Mesenchymal stem cell (in vitro differentiated cells and primary cell): Measurements from ENCODE around the gene PPP1R26.

ENCODE experiments used
- DNase-seq: peaks from one replicate; pipeline ENCODE4 v3.0.0-alpha.2; 2013
- H2AFZ ChIP-seq: one replicate; pipeline ENCODE4 v1.6.1; 2013; ENCODE audit warnings: low read depth, mild to moderate bottlenecking, control low read depth, inconsistent platforms, low read length, moderate library complexity
- H2AK5ac ChIP-seq: 2 replicates; pipeline ENCODE4 v1.6.1; 2013; ENCODE audit warnings: low read length, moderate library complexity, mild to moderate bottlenecking, inconsistent platforms; ENCODE audit not compliant: severe bottlenecking
- H2BK120ac ChIP-seq: one replicate; pipeline ENCODE4 v1.6.1; 2013; ENCODE audit warnings: low read depth, mild to moderate bottlenecking, inconsistent platforms, low read length, moderate library complexity
- H2BK12ac ChIP-seq, 2 experiments: one replicate each; pipeline ENCODE4 v1.6.1; 2013; ENCODE audit warnings: inconsistent platforms in 2 of 2, low read length in 2 of 2, mild to moderate bottlenecking in 2 of 2, moderate library complexity in 2 of 2, control low read depth in 1 of 2
- H2BK15ac ChIP-seq: one replicate; pipeline ENCODE4 v1.6.1; 2013; ENCODE audit warnings: mild to moderate bottlenecking, low read depth, inconsistent platforms; ENCODE audit not compliant: poor library complexity, severe bottlenecking
- H2BK5ac ChIP-seq: 2 replicates; pipeline ENCODE4 v1.6.1; 2013; ENCODE audit warnings: low read depth, mild to moderate bottlenecking, low read length, control low read depth, inconsistent platforms; ENCODE audit not compliant: poor library complexity, severe bottlenecking
- H3K14ac ChIP-seq, 2 experiments: one replicate each; pipeline ENCODE4 v1.6.1; 2013; ENCODE audit warnings: inconsistent platforms in 2 of 2, low read length in 2 of 2, control low read depth in 1 of 2, mild to moderate bottlenecking in 1 of 2, moderate library complexity in 1 of 2
- H3K18ac ChIP-seq, 2 experiments: one replicate each; pipeline ENCODE4 v1.6.1; 2013; ENCODE audit warnings: inconsistent platforms in 2 of 2, low read length in 2 of 2, control low read depth in 1 of 2, low read depth in 1 of 2, mild to moderate bottlenecking in 1 of 2
- H3K23ac ChIP-seq, 2 experiments: one replicate each; pipeline ENCODE4 v1.6.1; 2013; ENCODE audit warnings: inconsistent platforms in 2 of 2, low read length in 2 of 2, mild to moderate bottlenecking in 2 of 2, moderate library complexity in 2 of 2, control low read depth in 1 of 2
- H3K27ac ChIP-seq: 2 replicates; pipeline ENCODE4 v1.5.1; 2013; ENCODE audit warnings: mild to moderate bottlenecking, moderate library complexity, low read length, control low read depth, inconsistent platforms; ENCODE audit not compliant: poor library complexity, severe bottlenecking
- H3K27me3 ChIP-seq, 2 experiments: 2 replicates each; pipeline versions ENCODE4 v1.6.1 to v1.7.0; 2013; ENCODE audit warnings: low read length in 2 of 2, mild to moderate bottlenecking in 2 of 2, moderate library complexity in 2 of 2, control low read depth in 1 of 2, inconsistent platforms in 1 of 2; ENCODE audit not compliant: control insufficient read depth in 1 of 2, insufficient read depth in 1 of 2
- H3K36me3 ChIP-seq, 2 experiments: 2 replicates each; pipeline versions ENCODE4 v1.6.1 to v1.7.0; 2013; ENCODE audit warnings: low read length in 2 of 2, control low read depth in 1 of 2, inconsistent platforms in 1 of 2, low read depth in 1 of 2, mild to moderate bottlenecking in 1 of 2; ENCODE audit not compliant: insufficient read depth in 2 of 2, control insufficient read depth in 1 of 2
- H3K4ac ChIP-seq, 2 experiments: one replicate each; pipeline ENCODE4 v1.6.1; 2013; ENCODE audit warnings: inconsistent platforms in 2 of 2, low read length in 2 of 2, mild to moderate bottlenecking in 2 of 2, moderate library complexity in 2 of 2, control low read depth in 1 of 2, low read depth in 1 of 2
- H3K4me1 ChIP-seq: 2 replicates; pipeline ENCODE4 v1.6.1; 2013; ENCODE audit warnings: low read depth, low read length, control low read depth; ENCODE audit not compliant: control insufficient read depth, insufficient read depth
- H3K4me2 ChIP-seq: 2 replicates; pipeline ENCODE4 v1.6.1; 2013; ENCODE audit warnings: low read length, mild to moderate bottlenecking, inconsistent platforms; ENCODE audit not compliant: poor library complexity, severe bottlenecking
- H3K4me3 ChIP-seq, 2 experiments: 2 replicates each; pipeline versions ENCODE4 v1.5.1 to v1.7.0; 2013; ENCODE audit warnings: low read length in 2 of 2, mild to moderate bottlenecking in 2 of 2, control low read depth in 1 of 2, low read depth in 1 of 2; ENCODE audit not compliant: insufficient read depth in 1 of 2
- H3K79me1 ChIP-seq: replicated peaks from 2 replicates; pipeline ENCODE4 v1.6.1; 2013; ENCODE audit warnings: mild to moderate bottlenecking, control low read depth, low read length, inconsistent platforms; ENCODE audit not compliant: poor library complexity, severe bottlenecking
- H3K9ac ChIP-seq: 2 replicates; pipeline ENCODE4 v1.7.0; 2013; ENCODE audit warnings: mild to moderate bottlenecking, low read length, moderate library complexity
- H3K9me3 ChIP-seq: 2 replicates; pipeline ENCODE4 v1.7.0; 2013; ENCODE audit warnings: mild to moderate bottlenecking, low read length; ENCODE audit not compliant: control insufficient read depth
- H4K8ac ChIP-seq: one replicate; pipeline ENCODE4 v1.6.1; 2013; ENCODE audit warnings: inconsistent platforms, mild to moderate bottlenecking, low read length, moderate library complexity
- H4K91ac ChIP-seq: one replicate; pipeline ENCODE4 v1.6.1; 2013; ENCODE audit warnings: mild to moderate bottlenecking, low read length, inconsistent platforms
- WGBS: methylation state at CpG from one replicate; pipeline ENCODE4 v1.1.7; 2013; ENCODE audit warnings: mixed read lengths; 5-methylcytosine and 5-hydroxymethylcytosine counted together

The PPP1R26 gene

GRCh38 chr9:135489188-135489906, 9.8 kb downstream of the PPP1R26 start:
- Histone ChIP-seq H3K18ac (no peak overlapping the region), H3K23ac (no peak overlapping the region), H2BK15ac (no peak overlapping the region), H2AK5ac (no peak overlapping the region), H3K4me3 (no peak overlapping the region), H4K8ac (no peak overlapping the region), H3K9me3 (no peaks in the 10 kb centered on the region), H4K91ac (no peak overlapping the region), H3K36me3 (peaks cover 34 to 57% of the 10 kb centered on the region in 2 experiments), H3K27me3 (no peaks in the 10 kb centered on the region), H2BK5ac (no peak overlapping the region), H3K79me1 (peaks cover 17% of the 10 kb centered on the region), H3K14ac (no peak overlapping the region), H2BK120ac (no peak overlapping the region), H3K4me1 (peaks cover 4% of the 10 kb centered on the region), H2BK12ac (no peak overlapping the region), H2AFZ (no peak overlapping the region), H3K9ac (no peak overlapping the region), H3K4ac (no peak overlapping the region), H3K4me2 (no peak overlapping the region), H3K27ac (no peak overlapping the region)
- 87% methylated on average over 18 of the region's 18 CpGs for WGBS
- DNase-seq = no peak

DNA sequence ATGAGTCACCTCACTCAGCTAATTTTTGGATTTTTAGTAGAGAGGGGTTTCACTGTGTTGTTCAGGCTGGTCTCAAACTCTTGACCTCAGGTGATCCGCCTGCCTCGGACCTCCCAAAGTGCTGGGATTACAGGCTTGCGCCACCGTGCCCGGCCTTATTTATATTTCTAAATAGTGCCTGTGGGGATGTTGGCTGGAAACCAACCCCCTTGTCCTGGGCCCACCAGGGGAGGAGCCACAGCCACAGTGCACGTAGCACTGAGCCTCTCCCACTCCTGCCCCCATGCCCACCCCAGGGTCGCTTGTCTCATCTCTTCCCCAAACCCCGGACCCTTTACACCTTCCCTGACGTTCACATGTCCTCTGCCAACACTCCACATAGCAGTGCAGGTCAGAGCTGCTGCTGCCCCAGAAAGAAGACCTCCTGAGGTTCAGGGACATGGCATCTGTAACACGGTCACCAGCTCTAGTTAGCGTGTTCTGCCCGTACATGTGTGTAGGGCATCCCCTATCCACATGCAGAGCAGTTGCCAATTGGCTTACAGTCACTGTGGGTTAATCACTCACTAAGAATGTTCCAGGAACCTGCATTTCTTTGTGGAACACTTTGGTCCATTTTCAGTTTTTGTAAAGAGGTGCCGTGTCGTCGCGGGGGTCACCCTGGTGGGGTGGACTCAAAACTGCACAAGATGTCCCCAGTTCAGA, 10.7 kb downstream of the PPP1R26 start:
- H2BK12ac ChIP-seq = no peak overlapping the region
- H3K27ac ChIP-seq = no peak overlapping the region
- H3K4ac ChIP-seq = no peak overlapping the region
- peaks cover 25 to 47% of the 10 kb centered on the region in 2 experiments for H3K36me3 ChIP-seq
- no peak overlapping the region for H3K4me3 ChIP-seq
- 96% methylated on average over 13 of the region's 16 CpGs for WGBS
- no peak overlapping the region for H3K23ac ChIP-seq
- H3K79me1 ChIP-seq = peaks cover 11% of the 10 kb centered on the region
- no peak overlapping the region for H4K91ac ChIP-seq
- H2BK5ac ChIP-seq = no peak overlapping the region
- no peaks in the 10 kb centered on the region for H3K9me3 ChIP-seq
- no peaks in the 10 kb centered on the region for H3K27me3 ChIP-seq
- no peak overlapping the region for H3K9ac ChIP-seq
- H2BK15ac ChIP-seq = no peak overlapping the region
- H3K4me2 ChIP-seq = no peak overlapping the region
- H2BK120ac ChIP-seq = no peak overlapping the region
- H4K8ac ChIP-seq = no peak overlapping the region
- DNase-seq = no peak
- no peak overlapping the region for H3K18ac ChIP-seq
- no peak overlapping the region for H2AK5ac ChIP-seq
- H3K4me1 ChIP-seq = peaks cover 4% of the 10 kb centered on the region
- H2AFZ ChIP-seq = no peak overlapping the region
- no peak overlapping the region for H3K14ac ChIP-seq

DNA sequence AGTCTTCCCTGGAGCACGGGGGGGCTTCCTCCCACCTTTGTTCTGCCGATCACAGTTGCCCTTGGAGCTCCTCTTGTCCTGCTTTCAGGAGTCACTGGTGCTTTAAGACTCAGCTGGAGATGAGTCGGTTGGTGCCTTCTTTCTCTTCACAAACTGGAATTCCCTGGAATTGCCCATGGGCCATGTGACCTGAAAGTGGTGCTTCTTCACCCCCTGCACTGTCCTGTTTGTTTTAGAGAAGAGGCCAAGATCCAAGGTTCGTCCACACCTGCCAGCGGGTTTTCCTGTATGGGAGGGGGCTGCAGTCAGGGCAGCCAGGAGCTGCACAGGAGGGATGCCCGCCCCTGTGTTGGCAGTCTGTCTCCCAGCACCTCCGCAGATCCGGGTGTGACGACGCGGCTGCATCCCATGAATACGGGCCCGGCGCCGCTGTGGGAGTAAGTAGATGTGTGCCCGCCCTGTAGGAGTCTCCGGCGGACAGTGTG, 11.4 kb downstream of the PPP1R26 start:
- Histone ChIP-seq H2BK12ac (no peak overlapping the region), H3K9me3 (no peaks in the 10 kb centered on the region), H3K36me3 (peaks cover 18 to 40% of the 10 kb centered on the region in 2 experiments), H3K4ac (no peak overlapping the region), H3K23ac (no peak overlapping the region), H2BK120ac (no peak overlapping the region), H2BK15ac (no peak overlapping the region), H2AFZ (no peak overlapping the region), H4K8ac (no peak overlapping the region), H3K4me2 (no peak overlapping the region), H2AK5ac (no peak overlapping the region), H3K27me3 (no peaks in the 10 kb centered on the region), H3K27ac (no peak overlapping the region), H3K79me1 (peaks cover 5% of the 10 kb centered on the region), H3K14ac (no peak overlapping the region), H3K4me3 (no peak overlapping the region), H3K9ac (no peak overlapping the region), H3K4me1 (peaks cover 4% of the 10 kb centered on the region), H3K18ac (no peak overlapping the region), H2BK5ac (no peak overlapping the region), H4K91ac (no peak overlapping the region)
- no peak for DNase-seq
- 87% methylated on average over 18 of the region's 18 CpGs for WGBS

DNA sequence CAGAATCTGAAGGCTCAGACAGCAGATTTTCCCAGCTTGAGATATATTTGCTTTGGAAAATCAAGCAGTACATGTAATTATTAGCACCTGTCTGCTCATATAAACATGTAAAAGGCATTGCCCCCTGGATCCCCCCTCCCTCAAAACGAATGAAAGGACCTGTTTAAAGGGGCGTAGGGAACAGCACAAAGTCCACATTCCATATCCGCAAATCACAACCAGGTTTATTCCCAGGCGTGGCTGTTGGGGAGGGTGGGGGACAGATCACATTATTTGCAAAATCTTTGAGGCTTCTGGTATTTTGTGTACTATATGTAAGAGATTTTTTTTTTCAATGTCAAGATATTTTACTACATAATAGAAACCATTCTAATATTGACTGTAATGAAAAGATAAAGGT, 12.2 kb downstream of the PPP1R26 start:
- Histone ChIP-seq H2AFZ (no peak overlapping the region), H3K9me3 (no peaks in the 10 kb centered on the region), H2BK120ac (no peak overlapping the region), H3K79me1 (peaks cover 4% of the 10 kb centered on the region), H3K4me1 (peaks cover 5% of the 10 kb centered on the region), H2BK5ac (no peak overlapping the region), H2BK12ac (no peak overlapping the region), H3K14ac (no peak overlapping the region), H2BK15ac (no peak overlapping the region), H3K23ac (no peak overlapping the region), H3K4me3 (no peak overlapping the region), H3K27me3 (no peaks in the 10 kb centered on the region), H3K4me2 (no peak overlapping the region), H4K8ac (no peak overlapping the region), H4K91ac (no peak overlapping the region), H3K27ac (no peak overlapping the region), H3K9ac (no peak overlapping the region), H3K18ac (no peak overlapping the region), H3K36me3 (peaks cover 11 to 33% of the 10 kb centered on the region in 2 experiments), H2AK5ac (no peak overlapping the region), H3K4ac (no peak overlapping the region)
- 94% methylated on average over 2 of the region's 4 CpGs for WGBS
- DNase-seq = no peak
